Mucosa of rectum (tissue), 2 donors: Measurements from ENCODE around the gene ZCCHC7.
"Not testable (repeated sequence)": the region's sequence is repeated elsewhere in the genome, so short reads cannot be mapped to it uniquely, and the experiment has no call there.

Experiments
- H3K27ac ChIP-seq, 2 donors: one replicate each; pipeline ENCODE4 v1.7.0; 2013; ENCODE audit warnings: inconsistent platforms in 2 of 2, low read depth in 2 of 2, low read length in 2 of 2
- H3K27me3 ChIP-seq, 2 donors: one replicate each; pipeline ENCODE4 v1.7.0; 2013; ENCODE audit warnings: low read length in 2 of 2; ENCODE audit not compliant: control insufficient read depth in 2 of 2, insufficient read depth in 2 of 2
- H3K36me3 ChIP-seq, 2 donors: one replicate each; pipeline ENCODE4 v1.7.0; 2013; ENCODE audit warnings: low read length in 2 of 2; ENCODE audit not compliant: control insufficient read depth in 2 of 2, insufficient read depth in 2 of 2
- H3K4me1 ChIP-seq, 2 donors: one replicate each; pipeline ENCODE4 v1.7.0; 2013; ENCODE audit warnings: low read length in 2 of 2, mild to moderate bottlenecking in 1 of 2; ENCODE audit not compliant: control insufficient read depth in 2 of 2, insufficient read depth in 2 of 2
- H3K4me3 ChIP-seq, 2 donors: one replicate each; pipeline ENCODE4 v1.7.0; 2013; ENCODE audit warnings: low read length in 2 of 2
- H3K9ac ChIP-seq, 2 donors: one replicate each; pipeline ENCODE4 v1.7.0; 2013; ENCODE audit warnings: low read length in 2 of 2, low read depth in 1 of 2, mild to moderate bottlenecking in 1 of 2
- H3K9me3 ChIP-seq, 2 donors: one replicate each; pipeline ENCODE4 v1.7.0; 2013; ENCODE audit warnings: low read length in 2 of 2; ENCODE audit not compliant: control insufficient read depth in 2 of 2
- donor health status: healthy.
- donor health status: Normal muscosa, but diverticular disease.

ZCCHC7 gene

DNA sequence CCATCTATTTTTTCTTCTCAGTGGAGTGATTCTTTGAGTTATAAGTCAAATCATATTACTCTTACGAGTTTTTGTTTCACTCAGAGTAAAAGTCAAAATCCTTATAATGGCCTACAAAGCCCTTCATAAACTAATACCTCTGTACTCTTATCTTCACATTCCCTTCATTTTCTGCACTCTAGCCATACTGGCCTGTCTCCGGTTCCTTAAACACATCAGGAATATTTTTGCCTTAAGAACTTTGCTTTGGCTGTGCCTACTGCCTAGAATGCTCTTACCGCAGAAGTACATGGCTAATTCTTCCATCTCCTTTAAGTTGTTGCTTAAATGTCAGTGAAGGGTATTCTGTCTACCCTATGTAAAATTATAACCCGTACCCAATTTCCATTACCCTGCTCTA, 169.3 kb downstream of the ZCCHC7 start:
- H3K4me1 ChIP-seq, result no peaks in the 10 kb centered on the region
- H3K4me3 ChIP-seq, result no peak overlapping the region
- H3K27me3 ChIP-seq, result no peaks in the 10 kb centered on the region
- no peak overlapping the region for H3K27ac ChIP-seq
- H3K36me3 ChIP-seq, result no peaks in the 10 kb centered on the region
- H3K9ac ChIP-seq, result no peak overlapping the region
- no peaks in the 10 kb centered on the region for H3K9me3 ChIP-seq

GRCh38 chr9:37290366-37290939, 170.1 kb downstream of the ZCCHC7 start:
- no peaks in the 10 kb centered on the region for H3K9me3 ChIP-seq
- no peak overlapping the region for H3K4me3 ChIP-seq
- H3K27ac ChIP-seq, result no peak overlapping the region
- no peaks in the 10 kb centered on the region for H3K27me3 ChIP-seq
- H3K4me1 ChIP-seq, result no peaks in the 10 kb centered on the region
- H3K9ac ChIP-seq, result no peak overlapping the region
- H3K36me3 ChIP-seq, result no peaks in the 10 kb centered on the region

DNA sequence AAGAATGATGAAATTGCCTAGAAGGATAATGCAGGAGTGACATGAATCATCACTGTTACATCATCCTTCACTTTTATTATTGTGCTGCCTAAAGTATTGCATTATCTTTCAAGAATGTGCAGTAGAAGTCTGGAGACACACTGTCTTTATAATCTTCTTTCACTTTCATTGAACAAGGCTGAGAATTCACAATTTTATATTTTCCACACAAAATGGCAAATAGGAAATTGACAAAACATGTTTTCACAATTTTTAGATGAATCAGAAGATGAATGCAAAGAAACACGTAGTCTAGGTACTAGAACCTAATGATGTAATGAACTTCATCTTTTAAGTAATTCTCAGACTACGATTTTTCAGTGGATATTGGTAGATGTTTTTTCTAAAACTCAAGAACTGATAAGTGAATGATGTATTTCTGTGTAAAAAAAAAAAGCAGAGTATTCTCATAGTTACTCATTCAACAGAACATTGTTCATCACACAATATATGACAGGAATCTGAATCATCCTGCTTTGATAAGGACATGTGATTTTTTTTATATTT, 170.6 kb downstream of the ZCCHC7 start:
- no peak overlapping the region for H3K27ac ChIP-seq

DNA sequence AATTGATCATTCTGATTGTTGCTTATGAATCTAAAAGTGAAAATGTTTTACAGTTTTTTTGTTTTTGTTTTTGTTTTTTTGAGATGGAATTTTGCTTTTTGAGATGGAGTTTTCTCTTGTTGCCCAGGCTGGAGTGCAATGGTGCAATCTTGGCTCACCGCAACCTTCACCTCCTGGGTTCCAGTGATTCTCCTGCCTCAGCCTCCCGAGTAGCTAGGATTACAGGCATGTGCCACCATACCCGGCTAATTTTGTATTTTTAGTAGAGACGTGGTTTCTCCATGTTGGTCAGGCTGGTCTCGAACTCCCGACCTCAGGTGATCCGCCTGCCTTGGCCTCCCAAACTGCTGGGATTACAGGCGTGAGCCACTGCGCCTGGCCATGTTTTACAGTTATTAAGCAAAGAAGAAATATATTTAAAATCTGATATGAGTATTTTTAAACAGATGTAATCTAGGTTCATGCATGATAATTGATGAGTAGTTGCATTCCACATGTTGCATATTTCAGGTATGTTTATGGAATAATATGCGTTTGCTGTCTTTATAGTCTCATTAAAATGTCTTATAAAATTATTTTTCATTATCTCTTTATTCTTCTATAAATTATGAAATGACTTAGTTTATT, 171.4 kb downstream of the ZCCHC7 start:
- H3K4me1 ChIP-seq, H3K27me3 ChIP-seq, H3K9me3 ChIP-seq: not testable (repeated sequence)

More for the DNA sequence above, 170.6 kb downstream of the ZCCHC7 start:
- Histone ChIP-seq H3K9me3 (no peaks in the 10 kb centered on the region), H3K4me1 (no peaks in the 10 kb centered on the region), H3K36me3 (no peaks in the 10 kb centered on the region), H3K9ac (no peak overlapping the region), H3K4me3 (no peak overlapping the region), H3K27me3 (no peaks in the 10 kb centered on the region)

DNA sequence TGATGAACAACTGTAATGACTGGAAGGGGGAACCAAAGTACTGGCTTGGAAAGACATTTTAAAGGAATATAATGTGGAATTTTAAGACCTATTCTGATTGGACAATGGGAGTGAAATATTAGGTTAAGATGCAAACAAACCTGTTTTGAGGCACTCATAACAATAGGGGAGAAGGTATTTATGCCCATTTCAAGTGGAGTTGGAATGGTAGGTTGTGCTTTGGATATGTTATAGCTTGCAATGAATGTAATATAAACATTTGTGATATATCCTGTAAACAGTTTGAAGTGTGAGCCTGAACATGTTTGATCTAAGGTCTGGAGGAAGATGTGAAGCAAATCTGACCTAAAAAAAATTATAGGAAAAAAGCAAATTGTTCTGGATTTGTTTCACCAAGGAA, 172.5 kb downstream of the ZCCHC7 start:
- Histone ChIP-seq H3K27ac (no peak overlapping the region), H3K36me3 (no peaks in the 10 kb centered on the region), H3K4me1 (no peaks in the 10 kb centered on the region)

More for the DNA sequence above, 171.4 kb downstream of the ZCCHC7 start:
- H3K27ac ChIP-seq, H3K9ac ChIP-seq, H3K4me3 ChIP-seq, H3K36me3 ChIP-seq: not testable (repeated sequence)

GRCh38 chr9:37293664-37294524, 173.5 kb downstream of the ZCCHC7 start:
- no peaks in the 10 kb centered on the region for H3K36me3 ChIP-seq
- H3K27ac ChIP-seq, result no peak overlapping the region
- H3K9me3 ChIP-seq, result no peaks in the 10 kb centered on the region
- H3K4me3 ChIP-seq, result no peak overlapping the region
- H3K4me1 ChIP-seq, result no peaks in the 10 kb centered on the region
- H3K9ac ChIP-seq, result no peak overlapping the region
- H3K27me3 ChIP-seq, result no peaks in the 10 kb centered on the region

More for the DNA sequence above, 172.5 kb downstream of the ZCCHC7 start:
- Histone ChIP-seq H3K4me3 (no peak overlapping the region), H3K27me3 (no peaks in the 10 kb centered on the region), H3K9me3 (no peaks in the 10 kb centered on the region), H3K9ac (no peak overlapping the region)

GRCh38 chr9:37295178-37295577, 174.8 kb downstream of the ZCCHC7 start:
- Histone ChIP-seq H3K4me1 (no peaks in the 10 kb centered on the region), H3K36me3 (no peaks in the 10 kb centered on the region), H3K4me3 (no peak overlapping the region), H3K9me3 (no peaks in the 10 kb centered on the region), H3K27me3 (no peaks in the 10 kb centered on the region), H3K9ac (no peak overlapping the region), H3K27ac (no peak overlapping the region)

GRCh38 chr9:37295796-37296195, 175.4 kb downstream of the ZCCHC7 start:
- Histone ChIP-seq H3K9me3 (no peaks in the 10 kb centered on the region), H3K36me3 (no peaks in the 10 kb centered on the region), H3K27ac (no peak overlapping the region), H3K4me1 (no peaks in the 10 kb centered on the region), H3K9ac (no peak overlapping the region), H3K4me3 (no peak overlapping the region), H3K27me3 (no peaks in the 10 kb centered on the region)

DNA sequence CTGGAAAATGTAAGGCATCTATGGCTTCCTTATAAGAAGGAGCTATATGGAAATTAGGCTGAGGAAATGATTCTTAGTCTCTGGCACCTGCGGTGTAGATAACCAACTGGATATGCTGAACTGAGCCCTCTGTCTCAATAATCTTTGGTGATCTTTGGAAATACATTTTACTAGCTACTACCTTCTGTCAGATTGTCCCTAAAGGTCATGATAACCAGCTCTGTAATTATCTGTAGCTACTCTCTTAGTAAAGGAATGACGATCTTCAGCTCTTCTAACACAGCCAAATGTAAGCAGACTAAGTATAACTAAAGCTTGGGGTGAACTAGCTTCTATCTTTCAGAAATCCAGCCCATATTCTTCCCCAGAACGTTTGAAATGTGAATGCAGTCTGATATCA, 177.2 kb downstream of the ZCCHC7 start:
- Histone ChIP-seq H3K36me3 (no peaks in the 10 kb centered on the region), H3K4me1 (no peaks in the 10 kb centered on the region), H3K27ac (no peak overlapping the region)

GRCh38 chr9:37300620-37301019, 180.2 kb downstream of the ZCCHC7 start:
- Histone ChIP-seq H3K4me3 (no peak overlapping the region), H3K9me3 (no peaks in the 10 kb centered on the region)

More for the DNA sequence above, 177.2 kb downstream of the ZCCHC7 start:
- H3K9me3 ChIP-seq, result no peaks in the 10 kb centered on the region
- no peak overlapping the region for H3K9ac ChIP-seq
- no peaks in the 10 kb centered on the region for H3K27me3 ChIP-seq
- H3K4me3 ChIP-seq, result no peak overlapping the region

More at GRCh38 chr9:37300620-37301019, 180.2 kb downstream of the ZCCHC7 start:
- Histone ChIP-seq H3K36me3 (peaks cover 0 to 2% of the 10 kb centered on the region in 2 donors), H3K9ac (no peak overlapping the region), H3K4me1 (no peaks in the 10 kb centered on the region), H3K27ac (no peak overlapping the region), H3K27me3 (no peaks in the 10 kb centered on the region)
